Fibroblast of mammary gland (primary cell): ENCODE measurements around the gene SIRT1.

Experiments
- DNase-seq: peaks from one replicate; pipeline ENCODE4 v3.0.0-alpha.2; 2010; ENCODE audit warnings: low read depth
- H3K4me3 ChIP-seq: 2 replicates; pipeline ENCODE4 v1.5.1; 2011; ENCODE audit warnings: low read depth, mild to moderate bottlenecking, low read length, moderate library complexity; ENCODE audit not compliant: control insufficient read depth
- TF ChIP-seq, protein P1 (sequence below): conservative IDR thresholded peaks from 2 replicates; pipeline ENCODE4 v1.5.1; 2011; ENCODE audit warnings: low read depth, low read length, inconsistent platforms; ENCODE audit not compliant: control insufficient read depth, insufficient read depth

SIRT1 gene

DNA sequence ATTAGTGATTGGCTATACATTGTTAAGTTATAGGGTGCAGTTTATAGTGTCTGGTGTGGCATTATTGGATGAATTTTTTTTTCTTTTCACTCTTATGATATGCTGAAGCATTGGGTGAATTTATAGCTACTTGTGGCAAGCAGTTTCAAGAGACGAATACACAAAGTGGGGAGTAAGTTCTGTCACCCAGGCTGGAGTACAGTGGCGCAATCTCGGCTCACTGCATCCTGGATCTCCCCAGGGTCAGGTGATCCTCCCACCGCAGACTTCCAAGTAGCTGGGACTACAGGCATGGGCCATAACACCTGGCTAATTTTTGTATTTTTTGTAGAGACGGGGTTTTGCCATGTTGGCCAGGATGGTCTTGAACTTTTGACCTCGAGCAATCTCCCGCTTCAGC, 6.3 kb upstream of the SIRT1 start:
- no peak overlapping the region for H3K4me3 ChIP-seq
- TF ChIP-seq, protein P1, sequence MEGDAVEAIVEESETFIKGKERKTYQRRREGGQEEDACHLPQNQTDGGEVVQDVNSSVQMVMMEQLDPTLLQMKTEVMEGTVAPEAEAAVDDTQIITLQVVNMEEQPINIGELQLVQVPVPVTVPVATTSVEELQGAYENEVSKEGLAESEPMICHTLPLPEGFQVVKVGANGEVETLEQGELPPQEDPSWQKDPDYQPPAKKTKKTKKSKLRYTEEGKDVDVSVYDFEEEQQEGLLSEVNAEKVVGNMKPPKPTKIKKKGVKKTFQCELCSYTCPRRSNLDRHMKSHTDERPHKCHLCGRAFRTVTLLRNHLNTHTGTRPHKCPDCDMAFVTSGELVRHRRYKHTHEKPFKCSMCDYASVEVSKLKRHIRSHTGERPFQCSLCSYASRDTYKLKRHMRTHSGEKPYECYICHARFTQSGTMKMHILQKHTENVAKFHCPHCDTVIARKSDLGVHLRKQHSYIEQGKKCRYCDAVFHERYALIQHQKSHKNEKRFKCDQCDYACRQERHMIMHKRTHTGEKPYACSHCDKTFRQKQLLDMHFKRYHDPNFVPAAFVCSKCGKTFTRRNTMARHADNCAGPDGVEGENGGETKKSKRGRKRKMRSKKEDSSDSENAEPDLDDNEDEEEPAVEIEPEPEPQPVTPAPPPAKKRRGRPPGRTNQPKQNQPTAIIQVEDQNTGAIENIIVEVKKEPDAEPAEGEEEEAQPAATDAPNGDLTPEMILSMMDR, result no peak
- no peak for DNase-seq

- TF ChIP-seq, protein P1, result no peak
- DNase-seq, result peak; percentile 49
- peak overlapping the region; percentile 65 for H3K4me3 ChIP-seq
These were observed 645 bp upstream of the SIRT1 start for GRCh38 chr10:67883710-67884312.

- DNase-seq, result peak; percentile 59
- TF ChIP-seq, protein P1, result no peak
- H3K4me3 ChIP-seq, result peak overlapping the region; percentile 81
These were observed 600 bp downstream of the SIRT1 start for GRCh38 chr10:67884842-67885670.

- DNase-seq, result no peak
- no peak overlapping the region for H3K4me3 ChIP-seq
- TF ChIP-seq, protein P1, result no peak
These were observed 9.2 kb downstream of the SIRT1 start for GRCh38 chr10:67893637-67894036.

GRCh38 chr10:67903581-67903980, 19.1 kb downstream of the SIRT1 start:
- no peak for DNase-seq
- TF ChIP-seq, protein P1, result no peak
- no peak overlapping the region for H3K4me3 ChIP-seq

DNA sequence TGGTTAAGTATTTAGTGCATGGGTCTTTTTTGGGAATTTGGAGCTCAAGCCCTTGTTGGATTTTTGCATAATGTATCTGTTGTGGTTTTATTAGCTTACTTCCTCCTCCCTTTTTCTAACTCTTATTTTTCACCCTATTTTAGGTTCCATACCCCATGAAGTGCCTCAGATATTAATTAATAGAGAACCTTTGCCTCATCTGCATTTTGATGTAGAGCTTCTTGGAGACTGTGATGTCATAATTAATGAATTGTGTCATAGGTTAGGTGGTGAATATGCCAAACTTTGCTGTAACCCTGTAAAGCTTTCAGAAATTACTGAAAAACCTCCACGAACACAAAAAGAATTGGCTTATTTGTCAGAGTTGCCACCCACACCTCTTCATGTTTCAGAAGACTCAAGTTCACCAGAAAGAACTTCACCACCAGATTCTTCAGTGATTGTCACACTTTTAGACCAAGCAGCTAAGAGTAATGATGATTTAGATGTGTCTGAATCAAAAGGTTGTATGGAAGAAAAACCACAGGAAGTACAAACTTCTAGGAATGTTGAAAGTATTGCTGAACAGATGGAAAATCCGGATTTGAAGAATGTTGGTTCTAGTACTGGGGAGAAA, 28.0 kb downstream of the SIRT1 start:
- H3K4me3 ChIP-seq, result no peak overlapping the region
- DNase-seq, result peak; percentile 15
- TF ChIP-seq, protein P1, result no peak
